ENCODE data around the gene AMDHD2. TPM values are rescaled to one million over a fixed set of nuclear protein-coding genes. Genes with fewer than 3 reads are reported as not detected.

AMDHD2 gene
- total RNA-seq, 2 donors from 2014 or later = 10.6 to 12.6 TPM

DNA sequence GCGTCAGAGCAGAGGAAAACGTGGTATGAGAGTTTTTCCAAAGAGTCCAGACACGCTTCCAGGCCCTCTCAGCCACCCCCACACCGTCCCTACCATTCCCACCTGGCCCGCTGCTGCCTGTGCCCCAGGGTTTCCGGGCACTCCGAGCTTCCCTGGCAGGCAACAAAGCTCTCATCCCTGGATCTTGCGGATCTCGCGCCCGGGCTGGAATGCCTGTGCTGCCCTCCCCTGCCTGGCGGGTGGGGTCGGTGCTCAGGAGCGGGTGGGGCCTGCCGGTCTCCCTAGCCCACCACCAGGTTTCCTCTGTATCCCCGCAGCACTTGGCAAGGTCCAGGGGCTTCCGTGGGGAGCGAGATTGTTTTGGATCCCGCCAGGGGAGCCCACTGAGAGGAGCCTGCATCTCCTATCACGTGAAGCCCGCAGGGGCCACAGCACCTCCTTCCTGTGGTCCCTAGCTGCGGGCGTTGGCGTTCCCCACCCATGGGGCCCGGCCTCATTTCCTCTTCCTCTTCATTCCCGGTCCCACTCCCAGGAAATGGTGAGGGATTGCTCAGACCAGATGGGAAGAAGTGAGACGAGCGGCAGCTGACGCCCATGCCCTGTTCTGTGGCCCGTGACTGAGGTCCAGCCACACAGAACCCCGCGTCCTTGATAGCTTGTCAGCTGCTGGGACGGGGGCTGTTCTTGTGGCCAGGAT, 34.2 kb upstream of the AMDHD2 start:
- Histone ChIP-seq H3K4me1 (peaks cover 0 to 36% of the 10 kb centered on the region in 2 donors), H3K27me3 (no peaks in the 10 kb centered on the region), H3K4me3 (peak overlapping the region in 1 of 2 donors; percentile 22), H3K27ac (peak overlapping the region in 1 of 2 donors; percentile 31), H3K9me3 (no peaks in the 10 kb centered on the region), H3K36me3 (no peaks in the 10 kb centered on the region)
- DNase-seq (ENCODE audit: low spot score) = no peak
- TF ChIP-seq, protein P1, sequence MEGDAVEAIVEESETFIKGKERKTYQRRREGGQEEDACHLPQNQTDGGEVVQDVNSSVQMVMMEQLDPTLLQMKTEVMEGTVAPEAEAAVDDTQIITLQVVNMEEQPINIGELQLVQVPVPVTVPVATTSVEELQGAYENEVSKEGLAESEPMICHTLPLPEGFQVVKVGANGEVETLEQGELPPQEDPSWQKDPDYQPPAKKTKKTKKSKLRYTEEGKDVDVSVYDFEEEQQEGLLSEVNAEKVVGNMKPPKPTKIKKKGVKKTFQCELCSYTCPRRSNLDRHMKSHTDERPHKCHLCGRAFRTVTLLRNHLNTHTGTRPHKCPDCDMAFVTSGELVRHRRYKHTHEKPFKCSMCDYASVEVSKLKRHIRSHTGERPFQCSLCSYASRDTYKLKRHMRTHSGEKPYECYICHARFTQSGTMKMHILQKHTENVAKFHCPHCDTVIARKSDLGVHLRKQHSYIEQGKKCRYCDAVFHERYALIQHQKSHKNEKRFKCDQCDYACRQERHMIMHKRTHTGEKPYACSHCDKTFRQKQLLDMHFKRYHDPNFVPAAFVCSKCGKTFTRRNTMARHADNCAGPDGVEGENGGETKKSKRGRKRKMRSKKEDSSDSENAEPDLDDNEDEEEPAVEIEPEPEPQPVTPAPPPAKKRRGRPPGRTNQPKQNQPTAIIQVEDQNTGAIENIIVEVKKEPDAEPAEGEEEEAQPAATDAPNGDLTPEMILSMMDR (IDR thresholded peaks at IDR 0.05) = no peak

DNA sequence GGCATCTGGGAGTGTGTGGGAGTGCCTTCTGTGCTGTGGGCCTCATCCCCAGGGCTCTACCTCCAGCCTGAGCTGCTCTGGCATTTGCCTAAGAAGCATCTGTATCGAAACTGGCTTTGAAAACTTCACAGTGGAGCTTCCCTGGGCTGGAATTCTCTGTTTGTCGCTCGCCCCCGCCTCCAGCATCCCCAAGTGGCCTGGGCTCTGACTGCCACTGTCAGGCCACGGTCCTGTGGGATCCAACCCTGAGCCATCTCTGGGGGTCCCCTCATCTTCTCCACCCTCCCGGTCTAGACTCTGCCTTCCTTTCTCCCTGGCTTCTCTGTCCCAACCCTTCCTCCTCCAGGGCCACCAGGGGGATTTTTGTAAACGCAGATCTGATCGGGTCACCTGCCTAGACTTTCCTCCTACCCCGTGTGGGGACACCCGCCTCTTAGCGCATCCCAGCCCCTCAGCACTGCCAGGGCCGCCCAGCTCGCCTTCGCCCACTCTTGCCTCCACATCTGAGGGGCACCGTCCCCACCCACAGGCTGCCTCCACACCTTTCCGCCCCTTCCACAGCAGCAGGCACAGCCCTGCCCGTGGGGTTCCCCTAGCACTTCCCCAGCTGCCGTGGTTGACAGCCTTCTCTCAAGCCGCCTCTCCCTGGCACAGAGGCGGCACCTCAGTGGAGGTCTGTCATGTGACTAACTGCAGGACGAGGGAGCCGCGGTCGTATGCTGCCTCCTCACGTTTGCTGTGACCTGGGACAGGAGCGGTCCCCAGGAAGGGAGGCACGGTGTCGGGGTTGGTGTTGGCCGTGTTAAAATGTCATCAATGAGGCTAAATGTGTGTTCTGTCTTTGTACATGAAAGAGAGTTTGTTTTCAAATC, 33.3 kb upstream of the AMDHD2 start:
- TF ChIP-seq, protein P1 (IDR thresholded peaks at IDR 0.05) = peak in 1 of 2 donors; percentile 65
- Histone ChIP-seq H3K4me1 (peaks cover 0 to 36% of the 10 kb centered on the region in 2 donors), H3K27ac (peak overlapping the region in 1 of 2 donors; percentile 31)

DNA sequence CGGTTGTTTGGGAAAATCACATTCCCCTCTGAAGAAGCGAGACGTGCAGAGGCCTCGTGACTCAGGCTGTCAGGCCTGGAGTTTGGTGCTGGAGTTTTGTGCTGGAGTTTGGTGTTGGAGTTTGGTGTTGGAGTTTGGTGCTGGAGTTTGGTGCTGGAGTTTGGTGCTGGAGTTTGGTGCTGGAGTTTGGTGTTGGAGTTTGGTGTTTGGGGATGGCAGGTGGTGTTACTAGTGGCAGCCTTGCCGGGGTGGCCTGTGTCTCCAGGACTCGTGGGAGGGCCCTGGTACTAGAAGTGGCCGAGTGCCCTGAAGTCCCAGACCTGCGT, 32.7 kb upstream of the AMDHD2 start:
- no peak for DNase-seq (ENCODE audit: low spot score)
- H3K27me3 ChIP-seq = no peaks in the 10 kb centered on the region
- no peak overlapping the region for H3K4me3 ChIP-seq
- H3K4me1 ChIP-seq = peaks cover 0 to 30% of the 10 kb centered on the region in 2 donors
- no peaks in the 10 kb centered on the region for H3K9me3 ChIP-seq
- H3K36me3 ChIP-seq = no peaks in the 10 kb centered on the region
- H3K27ac ChIP-seq = no peak overlapping the region
- TF ChIP-seq, protein P1 (IDR thresholded peaks at IDR 0.05) = no peak

More for the DNA sequence above, 33.3 kb upstream of the AMDHD2 start:
- Histone ChIP-seq H3K27me3 (no peaks in the 10 kb centered on the region), H3K4me3 (no peak overlapping the region), H3K36me3 (no peaks in the 10 kb centered on the region), H3K9me3 (no peaks in the 10 kb centered on the region)
- DNase-seq (ENCODE audit: low spot score) = no peak

DNA sequence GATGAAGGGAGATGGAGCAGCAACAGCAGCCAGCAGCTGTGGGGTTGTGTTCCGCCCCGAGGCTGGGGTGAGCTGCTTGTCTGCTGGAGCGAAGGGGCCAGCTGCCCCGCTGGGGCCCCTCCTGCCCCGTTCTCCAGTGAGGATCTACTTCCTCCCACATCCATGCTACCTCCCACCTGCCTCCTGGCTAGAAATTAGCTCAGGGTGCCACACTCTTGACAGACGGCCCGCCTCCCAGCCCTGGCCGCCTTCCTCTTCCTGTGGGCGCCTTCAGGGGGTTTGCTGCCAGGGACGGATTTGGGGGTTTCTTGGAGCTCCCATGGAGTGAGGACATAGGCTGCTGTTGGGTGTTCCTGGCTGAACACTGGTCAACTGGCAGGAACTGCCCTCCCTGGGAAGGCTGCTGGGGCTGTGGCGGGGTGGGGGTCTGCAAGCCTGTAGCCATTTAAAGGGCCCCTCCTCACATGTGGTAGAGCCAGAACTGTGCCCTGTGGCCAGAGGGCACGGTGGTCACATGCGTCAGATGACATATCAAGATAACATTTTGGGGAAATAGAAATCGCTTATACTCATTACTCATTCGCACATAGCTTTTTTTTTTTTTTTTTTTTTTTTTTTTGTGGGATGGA, 32.2 kb upstream of the AMDHD2 start:
- Histone ChIP-seq H3K4me1 (peaks cover 0 to 25% of the 10 kb centered on the region in 2 donors), H3K36me3 (no peaks in the 10 kb centered on the region), H3K27me3 (no peaks in the 10 kb centered on the region), H3K27ac (no peak overlapping the region), H3K9me3 (no peaks in the 10 kb centered on the region), H3K4me3 (no peak overlapping the region)
- TF ChIP-seq, protein P1 (IDR thresholded peaks at IDR 0.05) = no peak
- DNase-seq (ENCODE audit: low spot score) = no peak

DNA sequence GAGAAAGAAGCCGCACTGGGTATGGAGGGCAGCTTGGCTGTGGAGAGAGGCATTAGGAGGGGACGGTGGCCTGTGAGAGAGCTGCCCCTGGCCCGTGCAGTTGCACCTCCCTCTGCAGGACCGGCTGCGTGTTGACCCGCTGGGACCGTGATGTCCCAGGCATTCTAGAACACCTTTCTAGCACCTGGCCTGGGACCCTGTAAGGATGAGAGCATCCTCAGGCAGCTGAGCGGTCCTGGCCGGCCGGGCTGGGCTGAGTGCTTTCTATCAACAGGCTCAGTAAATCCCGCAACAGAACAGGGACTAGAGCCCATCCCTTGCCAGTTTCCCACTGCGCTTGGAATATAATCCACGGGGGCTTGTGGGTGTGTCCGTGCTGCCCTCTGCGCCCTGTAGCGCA, 30.6 kb upstream of the AMDHD2 start:
- Histone ChIP-seq H3K36me3 (no peaks in the 10 kb centered on the region), H3K9me3 (no peaks in the 10 kb centered on the region), H3K4me3 (no peak overlapping the region), H3K27ac (no peak overlapping the region), H3K4me1 (peaks cover 0 to 14% of the 10 kb centered on the region in 2 donors), H3K27me3 (no peaks in the 10 kb centered on the region)
- no peak for DNase-seq (ENCODE audit: low spot score)
- TF ChIP-seq, protein P1 (IDR thresholded peaks at IDR 0.05) = no peak
